Kidney (tissue), 14 donors: Measurements from ENCODE around the gene FBXO22. TPM values are rescaled to one million over a fixed set of nuclear protein-coding genes. Genes with fewer than 3 reads are reported as not detected.

Experiments used
- DNase-seq, 5 donors: peaks; one replicate each; pipeline ENCODE4 v3.0.0-alpha.2; 2013 to 2020
- FAIRE-seq: peaks from 2 replicates; lab custom pipeline; 2012; peaks lifted over from hg19 to GRCh38; lab: Jason Lieb, UNC
- H3K27ac ChIP-seq, 2 donors: one replicate each; pipeline ENCODE4 v1.7.0; 2013; ENCODE audit warnings: low read depth in 2 of 2, low read length in 2 of 2, inconsistent platforms in 1 of 2
- H3K27me3 ChIP-seq: one replicate; pipeline ENCODE4 v1.7.1; 2013; ENCODE audit warnings: low read length, inconsistent platforms; ENCODE audit not compliant: control insufficient read depth, insufficient read depth
- H3K36me3 ChIP-seq, 3 donors: one replicate each; pipeline versions ENCODE4 v1.7.0 to v1.7.1; 2013; ENCODE audit warnings: low read length in 3 of 3, control low read depth in 1 of 3, inconsistent platforms in 1 of 3; ENCODE audit not compliant: insufficient read depth in 3 of 3, control insufficient read depth in 2 of 3
- H3K4me1 ChIP-seq, 3 donors: one replicate each; pipeline versions ENCODE4 v1.7.0 to v1.7.1; 2013; ENCODE audit warnings: low read length in 3 of 3, inconsistent platforms in 1 of 3, low read depth in 1 of 3; ENCODE audit not compliant: control insufficient read depth in 2 of 3, insufficient read depth in 2 of 3
- H3K4me3 ChIP-seq, 3 donors: one replicate each; pipeline versions ENCODE4 v1.7.0 to v1.8.1; 2013; ENCODE audit warnings: low read length in 3 of 3, control low read depth in 1 of 3, inconsistent platforms in 1 of 3
- H3K9ac ChIP-seq, 3 donors: one replicate each; pipeline versions ENCODE4 v1.7.0 to v1.7.1; 2013; ENCODE audit warnings: low read length in 3 of 3, control low read depth in 1 of 3, inconsistent platforms in 1 of 3
- H3K9me3 ChIP-seq, 3 donors: one replicate each; pipeline versions ENCODE4 v1.7.0 to v1.7.1; 2013; ENCODE audit warnings: low read length in 3 of 3, control low read depth in 1 of 3, inconsistent platforms in 1 of 3; ENCODE audit not compliant: control insufficient read depth in 2 of 3, insufficient read depth in 1 of 3
- CTCF ChIP-seq: IDR thresholded peaks from 3 replicates; pipeline ENCODE4 v1.5.1; 2012; ENCODE audit warnings: mild to moderate bottlenecking, moderate library complexity, borderline replicate concordance; ENCODE audit not compliant: insufficient read depth; ENCODE audit errors: extremely low read depth
- intact Hi-C: fragments of 100-400 bp; cut with DNase I; formaldehyde crosslinking; loops from one replicate; pipeline ENCODE4 v1.11.1; 2022
- polyA plus RNA-seq: library from polyadenylated mRNA; stranded (reverse); fragments of 350-450 nt; fragmentation: Illumina TruSeq; extraction: RNeasy Lipid Tissue Mini Kit (QIAGEN cat#74804); gene quantifications from one replicate; pipeline ENCODE4 v1.2.3, GENCODE V29; 2014; ENCODE audit warnings: low read depth, low replicate concordance; ENCODE audit not compliant: insufficient read depth
- total RNA-seq: library from RNA; stranded (reverse); fragmentation: NEBNext Ultra II Directional; extraction: Animal tissue kit (Norgen Biotek cat#: 25700); gene quantifications from one replicate; pipeline ENCODE4 v1.2.1, GENCODE V29; 2021
- donor health status: control.
- donor health status: control.
- donor health status: control.
- donor health status: control.
- donor health status: control.
- donor health status: DM: yes; HTN: yes; CAD: no.
- donor health status: Normal renal cell carcinoma (clear cell type).

FBXO22 gene
- total and polyA plus RNA-seq, 2 donors from 2014 or later, result 24.1 to 28.7 TPM

- FAIRE-seq, result no peak
- DNase-seq, result peak in 3 of 5 donors; percentile 38 to 73 (median 64)
- peaks cover 0 to 11% (median 5%) of the 10 kb centered on the region in 3 donors for H3K4me1 ChIP-seq
- H3K27me3 ChIP-seq, result no peaks in the 10 kb centered on the region
- peaks cover 2 to 13% (median 5%) of the 10 kb centered on the region in 3 donors for H3K36me3 ChIP-seq
- peak; percentile 20 for TF ChIP-seq CTCF
- H3K9me3 ChIP-seq, result no peaks in the 10 kb centered on the region
- H3K27ac ChIP-seq, result no peak overlapping the region
- H3K4me3 ChIP-seq, result no peak overlapping the region
- intact Hi-C loops, result no loop called here
- no peak overlapping the region for H3K9ac ChIP-seq
These were observed 18.3 kb downstream of the FBXO22 start for GRCh38 chr15:75921732-75922703.

GRCh38 chr15:75923756-75924155 lies 20.1 kb downstream of the FBXO22 start:
- intact Hi-C loops, result no loop called here
- no peak for DNase-seq
- no peak for TF ChIP-seq CTCF
- H3K4me3 ChIP-seq, result no peak overlapping the region
- H3K9me3 ChIP-seq, result no peaks in the 10 kb centered on the region
- peaks cover under 1 to 2% (median 2%) of the 10 kb centered on the region in 3 donors for H3K36me3 ChIP-seq
- peaks cover 0 to 7% (median 5%) of the 10 kb centered on the region in 3 donors for H3K4me1 ChIP-seq
- H3K9ac ChIP-seq, result no peak overlapping the region
- no peak overlapping the region for H3K27ac ChIP-seq
- no peak for FAIRE-seq
- H3K27me3 ChIP-seq, result no peaks in the 10 kb centered on the region

DNA sequence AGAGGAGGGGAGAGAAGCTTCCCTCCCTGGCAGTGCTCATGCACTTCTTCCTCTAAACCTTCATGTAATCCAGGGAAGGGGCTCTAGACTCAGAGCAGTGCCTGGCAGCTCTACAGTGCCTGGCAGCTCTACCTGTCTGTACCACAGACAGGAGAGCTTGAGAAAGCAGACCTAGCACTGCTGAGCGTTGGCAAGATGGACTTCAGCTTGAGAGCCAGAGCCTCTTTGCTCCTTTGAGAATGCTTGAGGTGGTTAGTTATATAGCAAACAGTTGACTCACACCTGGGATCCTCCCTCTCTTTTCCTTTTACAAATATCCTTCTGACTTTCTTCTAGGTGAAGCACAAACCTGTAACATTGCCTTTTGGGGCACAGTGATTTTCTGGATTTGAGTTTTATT lies 20.9 kb downstream of the FBXO22 start:
- TF ChIP-seq CTCF, result no peak
- intact Hi-C loops, result no loop called here
- no peak overlapping the region for H3K27ac ChIP-seq
- H3K9me3 ChIP-seq, result no peaks in the 10 kb centered on the region
- H3K4me3 ChIP-seq, result no peak overlapping the region
- FAIRE-seq (no peak), DNase-seq (no peak)
- peaks cover 0 to 7% (median 5%) of the 10 kb centered on the region in 3 donors for H3K4me1 ChIP-seq
- H3K9ac ChIP-seq, result no peak overlapping the region
- H3K27me3 ChIP-seq, result no peaks in the 10 kb centered on the region
- H3K36me3 ChIP-seq, result peaks cover 0 to 2% (median 2%) of the 10 kb centered on the region in 3 donors
